ENCODE results near the gene FOXL1. TPM values are rescaled to one million over a fixed set of nuclear protein-coding genes. Genes with fewer than 3 reads are reported as not detected.

The FOXL1 gene
- 1 to 10 TPM in 1 of 4 donors, under 1 TPM in 3; 0.09 to 1.3 (median 0.43) TPM for total RNA-seq

DNA sequence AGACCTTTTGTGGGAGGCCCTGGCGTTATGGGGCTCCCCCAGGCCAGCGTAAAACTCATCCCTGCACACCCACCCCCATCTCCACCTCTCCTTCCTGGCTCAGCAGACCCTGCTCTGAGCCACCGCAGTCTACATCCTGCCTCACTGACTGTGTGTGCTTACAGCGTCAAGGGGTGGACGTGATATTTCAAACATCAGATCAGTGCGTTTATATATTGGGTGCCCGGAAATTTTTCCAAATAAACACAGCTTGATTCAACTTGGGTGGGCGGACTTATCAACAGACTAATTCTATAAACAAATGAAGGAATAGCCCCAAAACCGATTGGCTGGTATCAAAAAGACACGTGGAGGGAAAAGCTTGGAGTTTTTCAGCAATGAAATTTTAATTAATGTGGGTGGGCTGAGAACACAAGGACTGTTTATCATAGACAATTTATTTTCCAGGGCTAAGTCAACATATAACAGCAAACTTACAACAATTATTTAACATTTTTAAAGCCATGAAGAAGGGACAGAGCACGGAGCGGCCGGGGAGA lies at the start of gene FOXL1:
Gene FOXL1, plus strand, starts transcription at position 489 of the 539 bp plus-strand sequence. CDS start 175 bp downstream, outside the sequence.
- ATAC-seq (ENCODE audit: low FRiP score) (no peak), DNase-seq (ENCODE audit: low spot score) (no peak)
- TF ChIP-seq, protein P1, sequence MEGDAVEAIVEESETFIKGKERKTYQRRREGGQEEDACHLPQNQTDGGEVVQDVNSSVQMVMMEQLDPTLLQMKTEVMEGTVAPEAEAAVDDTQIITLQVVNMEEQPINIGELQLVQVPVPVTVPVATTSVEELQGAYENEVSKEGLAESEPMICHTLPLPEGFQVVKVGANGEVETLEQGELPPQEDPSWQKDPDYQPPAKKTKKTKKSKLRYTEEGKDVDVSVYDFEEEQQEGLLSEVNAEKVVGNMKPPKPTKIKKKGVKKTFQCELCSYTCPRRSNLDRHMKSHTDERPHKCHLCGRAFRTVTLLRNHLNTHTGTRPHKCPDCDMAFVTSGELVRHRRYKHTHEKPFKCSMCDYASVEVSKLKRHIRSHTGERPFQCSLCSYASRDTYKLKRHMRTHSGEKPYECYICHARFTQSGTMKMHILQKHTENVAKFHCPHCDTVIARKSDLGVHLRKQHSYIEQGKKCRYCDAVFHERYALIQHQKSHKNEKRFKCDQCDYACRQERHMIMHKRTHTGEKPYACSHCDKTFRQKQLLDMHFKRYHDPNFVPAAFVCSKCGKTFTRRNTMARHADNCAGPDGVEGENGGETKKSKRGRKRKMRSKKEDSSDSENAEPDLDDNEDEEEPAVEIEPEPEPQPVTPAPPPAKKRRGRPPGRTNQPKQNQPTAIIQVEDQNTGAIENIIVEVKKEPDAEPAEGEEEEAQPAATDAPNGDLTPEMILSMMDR (IDR thresholded peaks at IDR 0.05) = no peak

DNA sequence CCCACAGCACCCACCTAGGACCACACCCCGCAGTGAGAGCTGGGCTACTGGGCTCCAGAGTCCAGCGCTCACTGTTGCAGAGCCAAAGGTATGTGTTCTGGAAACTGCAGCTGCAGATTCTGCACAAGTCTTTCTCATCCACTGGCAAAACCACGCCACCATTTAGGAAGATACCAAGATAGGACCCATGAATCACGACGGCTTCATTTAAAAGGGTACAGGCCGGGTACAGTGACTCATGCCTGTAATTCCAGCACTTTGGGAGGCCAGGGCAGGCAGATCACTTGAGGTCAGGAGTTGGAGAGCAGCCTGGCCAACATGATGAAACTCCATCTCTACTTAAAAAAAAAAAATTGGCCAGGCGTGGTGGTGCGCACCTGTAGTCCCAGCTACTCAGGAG lies 49.2 kb upstream of the FOXL1 start:
- DNase-seq (ENCODE audit: low spot score) (no peak), ATAC-seq (ENCODE audit: low FRiP score) (peak; percentile 24)
- TF ChIP-seq, protein P1 (IDR thresholded peaks at IDR 0.05) = no peak

- ATAC-seq (ENCODE audit: low FRiP score) (no peak), DNase-seq (ENCODE audit: low spot score) (no peak)
- TF ChIP-seq, protein P1 (IDR thresholded peaks at IDR 0.05) = no peak
Observed at GRCh38 chr16:86530251-86531190, 47.8 kb upstream of the FOXL1 start.

GRCh38 chr16:86531191-86531545 lies 47.2 kb upstream of the FOXL1 start:
- TF ChIP-seq, protein P1 (IDR thresholded peaks at IDR 0.05) = no peak
- ATAC-seq (ENCODE audit: low FRiP score) (peak; percentile 31), DNase-seq (ENCODE audit: low spot score) (no peak)

DNA sequence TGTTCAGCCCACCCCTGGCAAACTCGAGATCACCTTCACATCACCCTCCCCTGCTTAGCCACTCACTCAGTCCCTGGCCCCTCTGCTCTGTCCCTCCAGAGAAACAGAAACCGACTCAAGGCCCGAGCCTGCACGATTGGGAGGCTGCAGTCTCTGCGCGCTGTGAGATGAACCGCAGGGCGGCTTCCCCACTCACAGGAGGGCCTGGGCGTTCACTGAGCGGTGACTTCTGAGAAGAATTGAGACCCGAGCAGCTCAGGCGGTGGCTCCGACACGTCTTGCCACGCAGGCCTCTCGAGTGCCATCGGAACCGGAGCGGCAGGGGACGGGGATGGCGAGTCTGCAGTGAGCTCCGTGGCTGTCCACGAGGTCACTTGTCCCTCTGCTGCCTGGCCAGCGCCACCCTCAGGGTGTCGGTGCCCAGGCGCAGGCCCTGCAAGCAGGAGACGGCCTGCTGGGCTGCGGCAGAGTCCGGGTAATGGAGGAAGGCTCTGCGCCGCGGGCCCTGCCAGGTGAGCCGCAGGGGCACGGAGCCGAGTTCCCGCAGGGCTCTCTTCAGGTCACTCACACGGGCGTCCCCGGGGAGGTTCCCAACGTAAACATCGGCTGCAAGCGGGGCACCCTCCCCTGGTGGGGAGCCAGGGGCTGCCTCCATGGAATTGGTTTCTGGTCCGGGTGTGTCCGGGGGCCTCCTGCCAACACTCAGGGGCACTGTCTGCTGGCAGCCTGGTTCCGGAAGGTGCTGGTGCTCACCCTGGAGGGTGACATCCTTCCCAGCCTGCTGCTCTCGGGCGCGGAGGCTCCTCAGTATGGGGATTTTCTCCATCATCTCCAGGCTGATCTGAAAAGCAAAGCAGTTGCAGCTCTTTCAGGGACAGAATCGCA lies 46.5 kb upstream of the FOXL1 start:
- ATAC-seq (ENCODE audit: low FRiP score) = no peak
- no peak for DNase-seq (ENCODE audit: low spot score)
- TF ChIP-seq, protein P1 (IDR thresholded peaks at IDR 0.05) = no peak

DNA sequence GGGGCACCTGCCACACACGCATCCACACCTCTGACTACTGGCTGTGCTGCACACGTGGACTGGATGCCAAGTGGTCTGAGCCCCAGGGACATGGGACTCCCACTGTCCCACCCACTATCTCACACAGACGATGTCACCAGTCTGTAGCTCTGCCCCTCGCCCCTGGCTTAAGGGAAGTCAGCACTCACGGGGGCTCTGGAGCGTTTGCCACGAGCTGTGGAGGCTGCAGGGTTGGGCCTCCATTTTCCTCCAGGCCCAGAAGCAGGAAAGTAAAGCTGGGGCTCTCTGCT lies 45.9 kb upstream of the FOXL1 start:
- TF ChIP-seq, protein P1 (IDR thresholded peaks at IDR 0.05) = no peak
- ATAC-seq (ENCODE audit: low FRiP score) = no peak
- DNase-seq (ENCODE audit: low spot score) = no peak

All from omental fat pad (tissue), 4 donors.